IPS-18a (cell line): ENCODE data around the gene HSPA4.

Experiments
- H3K27ac ChIP-seq: one replicate; pipeline ENCODE4 v1.5.1; 2013; ENCODE audit warnings: low read length
- H3K27me3 ChIP-seq: one replicate; pipeline ENCODE4 v1.6.1; 2013; ENCODE audit warnings: mild to moderate bottlenecking, low read length; ENCODE audit not compliant: control insufficient read depth, insufficient read depth
- H3K36me3 ChIP-seq: one replicate; pipeline ENCODE4 v1.6.1; 2013; ENCODE audit warnings: low read depth, low read length; ENCODE audit not compliant: control insufficient read depth
- H3K4me1 ChIP-seq: one replicate; pipeline ENCODE4 v1.6.1; 2013; ENCODE audit warnings: low read depth, low read length; ENCODE audit not compliant: control insufficient read depth
- H3K4me3 ChIP-seq: one replicate; pipeline ENCODE4 v1.5.1; 2013; ENCODE audit warnings: low read length
- H3K9ac ChIP-seq: one replicate; pipeline ENCODE4 v1.6.1; 2013; ENCODE audit warnings: mild to moderate bottlenecking, low read length, moderate library complexity
- H3K9me3 ChIP-seq: one replicate; pipeline ENCODE4 v1.6.1; 2013; ENCODE audit warnings: low read depth, low read length; ENCODE audit not compliant: control insufficient read depth

HSPA4 gene

DNA sequence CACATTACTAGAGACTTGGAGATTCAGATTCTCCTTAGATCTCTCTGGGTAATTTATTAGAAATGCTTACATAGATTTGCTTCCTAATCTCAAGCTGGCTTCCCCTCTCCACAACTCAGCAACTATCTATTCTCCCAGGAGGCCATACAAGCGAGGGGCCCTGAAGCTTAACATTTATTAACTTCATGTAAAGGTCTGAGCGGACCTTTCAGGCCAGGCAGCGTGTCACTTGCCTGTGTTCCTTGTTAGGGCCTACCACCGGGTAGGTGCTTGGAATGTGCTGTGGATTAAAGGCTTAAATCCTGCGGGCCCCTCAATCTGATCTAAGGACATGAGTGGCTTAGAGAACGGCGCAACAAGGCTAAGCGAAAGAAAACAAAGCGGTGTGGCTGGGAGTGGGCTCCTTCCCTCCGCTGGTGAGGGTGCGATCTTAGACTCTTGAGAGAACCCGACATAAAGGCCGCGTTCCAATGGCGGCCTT, 712 bp upstream of the HSPA4 start:
- H3K9ac ChIP-seq, result peak overlapping the region; percentile 100
- peak overlapping the region; percentile 99 for H3K27ac ChIP-seq
- peak overlapping the region; percentile 96 for H3K4me3 ChIP-seq
- peaks cover 16% of the 10 kb centered on the region for H3K4me1 ChIP-seq
- H3K36me3 ChIP-seq, result no peaks in the 10 kb centered on the region
- H3K9me3 ChIP-seq, result no peaks in the 10 kb centered on the region
- H3K27me3 ChIP-seq, result no peaks in the 10 kb centered on the region

DNA sequence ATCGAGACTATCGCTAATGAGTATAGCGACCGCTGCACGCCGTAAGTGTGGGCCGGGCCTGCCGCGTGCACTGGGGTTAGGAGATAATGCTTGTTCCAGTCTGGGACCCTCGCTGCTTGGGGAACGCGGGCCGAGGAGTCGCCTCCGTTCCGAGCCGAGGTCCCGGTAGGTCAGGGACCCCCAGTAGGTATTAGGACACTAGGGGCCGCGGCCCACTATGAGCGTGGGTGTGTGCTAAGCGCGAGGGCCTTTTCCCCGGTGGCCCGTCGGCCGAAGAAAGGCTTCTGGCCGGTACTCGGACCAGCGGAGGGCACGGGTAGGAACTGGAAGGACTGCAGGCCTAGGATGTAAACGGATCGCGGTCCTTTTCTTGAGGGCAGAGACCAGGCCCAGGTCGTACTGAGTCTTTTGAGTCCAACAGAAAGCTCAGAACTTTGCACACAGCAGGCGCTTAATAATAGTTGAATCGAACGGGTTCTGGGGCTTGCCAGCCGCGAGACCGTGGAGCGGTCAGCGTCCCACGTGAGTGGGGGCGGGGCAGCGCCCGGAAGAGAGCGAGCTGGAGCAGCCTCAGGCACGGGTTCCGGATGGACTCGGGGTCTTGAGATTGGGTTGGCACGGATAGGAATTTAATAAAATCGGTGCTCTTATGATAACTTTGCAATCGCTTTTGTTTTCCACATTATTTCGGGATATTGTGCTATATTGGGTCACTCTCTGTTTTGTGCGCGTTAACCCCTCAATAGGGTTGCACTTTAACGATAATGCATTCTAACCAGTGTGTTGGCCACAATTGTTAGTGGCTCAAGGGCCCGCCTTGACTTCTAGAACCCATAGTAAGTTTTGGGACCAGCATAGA, 733 bp downstream of the HSPA4 start:
- H3K27me3 ChIP-seq, result no peaks in the 10 kb centered on the region
- peak overlapping the region; percentile 94 for H3K27ac ChIP-seq
- no peaks in the 10 kb centered on the region for H3K36me3 ChIP-seq
- peak overlapping the region; percentile 100 for H3K9ac ChIP-seq
- H3K9me3 ChIP-seq, result no peaks in the 10 kb centered on the region
- peaks cover 16% of the 10 kb centered on the region for H3K4me1 ChIP-seq
- peak overlapping the region; percentile 96 for H3K4me3 ChIP-seq

GRCh38 chr5:133053448-133053847, 1.6 kb downstream of the HSPA4 start:
- Histone ChIP-seq H3K27ac (no peak overlapping the region), H3K36me3 (no peaks in the 10 kb centered on the region), H3K4me3 (peak overlapping the region; percentile 96), H3K27me3 (no peaks in the 10 kb centered on the region), H3K9me3 (no peaks in the 10 kb centered on the region), H3K4me1 (peaks cover 16% of the 10 kb centered on the region), H3K9ac (peak overlapping the region; percentile 100)

DNA sequence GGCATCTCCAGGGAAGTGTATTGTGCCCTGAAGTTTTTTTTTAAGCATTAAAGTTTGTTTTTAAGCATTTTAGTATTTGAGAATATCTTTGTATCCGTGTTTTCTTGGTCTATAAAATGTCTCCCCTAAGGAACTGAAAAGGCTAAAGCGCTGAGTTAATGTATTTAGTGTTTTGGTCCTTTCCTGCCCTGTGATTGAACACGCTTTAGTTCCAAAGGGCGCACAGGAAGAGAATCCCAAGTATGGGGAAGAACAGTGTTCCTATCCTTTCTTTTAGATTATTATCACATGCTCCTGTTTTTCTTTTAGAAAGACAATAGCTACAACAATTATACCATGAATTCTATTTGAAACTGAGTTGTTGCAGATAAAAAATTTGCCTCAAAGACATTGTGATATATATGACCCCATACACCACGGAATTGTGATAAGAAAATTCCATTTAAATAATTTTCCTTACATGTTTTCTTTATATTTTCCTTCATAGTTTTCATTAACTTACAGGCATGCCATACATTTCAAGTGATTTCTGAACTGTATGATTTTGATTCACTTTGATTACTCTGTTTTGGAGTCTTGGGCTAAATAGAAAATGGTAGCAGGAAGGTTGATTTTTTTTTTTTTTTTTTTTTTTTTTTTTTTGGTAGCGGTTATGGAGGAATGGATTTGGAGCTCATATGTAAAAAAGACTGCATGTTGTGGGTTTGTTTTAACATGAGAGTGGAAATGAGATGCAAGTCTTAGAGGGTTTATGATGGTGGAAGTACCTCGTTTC, 3.1 kb downstream of the HSPA4 start:
- Histone ChIP-seq H3K27me3 (no peaks in the 10 kb centered on the region), H3K4me1 (peaks cover 9% of the 10 kb centered on the region), H3K9me3 (no peaks in the 10 kb centered on the region), H3K27ac (no peak overlapping the region), H3K9ac (no peak overlapping the region), H3K4me3 (no peak overlapping the region), H3K36me3 (no peaks in the 10 kb centered on the region)

GRCh38 chr5:133056891-133057290, 5.1 kb downstream of the HSPA4 start:
- H3K27me3 ChIP-seq, result no peaks in the 10 kb centered on the region
- no peak overlapping the region for H3K9ac ChIP-seq
- no peaks in the 10 kb centered on the region for H3K4me1 ChIP-seq
- no peak overlapping the region for H3K4me3 ChIP-seq
- H3K27ac ChIP-seq, result no peak overlapping the region
- no peaks in the 10 kb centered on the region for H3K36me3 ChIP-seq
- no peaks in the 10 kb centered on the region for H3K9me3 ChIP-seq

DNA sequence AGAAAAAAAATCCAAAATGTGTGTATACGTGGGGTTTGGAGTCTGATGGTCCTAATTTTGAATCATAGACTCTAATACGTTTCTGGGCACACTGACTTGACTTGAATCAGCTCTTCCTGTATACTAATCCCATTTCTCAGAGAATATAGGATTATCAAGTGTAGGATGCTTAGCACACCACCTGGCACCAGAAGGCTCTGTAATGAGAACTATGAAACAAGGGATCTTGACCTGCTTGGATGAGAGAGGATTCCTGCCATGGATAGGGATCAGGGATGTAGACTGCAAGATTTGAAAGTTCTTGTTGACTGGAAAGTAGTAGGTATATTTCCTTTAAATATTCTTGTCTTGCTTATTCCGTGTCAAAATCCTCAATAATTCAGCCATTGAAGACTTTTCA, 7.8 kb downstream of the HSPA4 start:
- no peak overlapping the region for H3K27ac ChIP-seq
- H3K27me3 ChIP-seq, result no peaks in the 10 kb centered on the region
- H3K4me1 ChIP-seq, result peaks cover 6% of the 10 kb centered on the region
- peaks cover 3% of the 10 kb centered on the region for H3K36me3 ChIP-seq
- no peaks in the 10 kb centered on the region for H3K9me3 ChIP-seq
- H3K4me3 ChIP-seq, result no peak overlapping the region
- no peak overlapping the region for H3K9ac ChIP-seq

- H3K9me3 ChIP-seq, result no peaks in the 10 kb centered on the region
- no peaks in the 10 kb centered on the region for H3K27me3 ChIP-seq
- peaks cover 6% of the 10 kb centered on the region for H3K4me1 ChIP-seq
- H3K27ac ChIP-seq, result no peak overlapping the region
- H3K4me3 ChIP-seq, result no peak overlapping the region
- peaks cover 28% of the 10 kb centered on the region for H3K36me3 ChIP-seq
- H3K9ac ChIP-seq, result no peak overlapping the region
Measured at GRCh38 chr5:133062276-133062675, 10.5 kb downstream of the HSPA4 start.

GRCh38 chr5:133063965-133064364, 12.2 kb downstream of the HSPA4 start:
- no peak overlapping the region for H3K9ac ChIP-seq
- peaks cover 42% of the 10 kb centered on the region for H3K36me3 ChIP-seq
- H3K27ac ChIP-seq, result no peak overlapping the region

GRCh38 chr5:133065471-133065870, 13.7 kb downstream of the HSPA4 start:
- Histone ChIP-seq H3K27ac (no peak overlapping the region), H3K36me3 (peaks cover 54% of the 10 kb centered on the region), H3K27me3 (no peaks in the 10 kb centered on the region), H3K4me3 (no peak overlapping the region), H3K9me3 (no peaks in the 10 kb centered on the region), H3K9ac (no peak overlapping the region), H3K4me1 (peaks cover 6% of the 10 kb centered on the region)

More at GRCh38 chr5:133063965-133064364, 12.2 kb downstream of the HSPA4 start:
- H3K4me1 ChIP-seq, result peaks cover 6% of the 10 kb centered on the region
- no peak overlapping the region for H3K4me3 ChIP-seq
- no peaks in the 10 kb centered on the region for H3K27me3 ChIP-seq
- H3K9me3 ChIP-seq, result no peaks in the 10 kb centered on the region

DNA sequence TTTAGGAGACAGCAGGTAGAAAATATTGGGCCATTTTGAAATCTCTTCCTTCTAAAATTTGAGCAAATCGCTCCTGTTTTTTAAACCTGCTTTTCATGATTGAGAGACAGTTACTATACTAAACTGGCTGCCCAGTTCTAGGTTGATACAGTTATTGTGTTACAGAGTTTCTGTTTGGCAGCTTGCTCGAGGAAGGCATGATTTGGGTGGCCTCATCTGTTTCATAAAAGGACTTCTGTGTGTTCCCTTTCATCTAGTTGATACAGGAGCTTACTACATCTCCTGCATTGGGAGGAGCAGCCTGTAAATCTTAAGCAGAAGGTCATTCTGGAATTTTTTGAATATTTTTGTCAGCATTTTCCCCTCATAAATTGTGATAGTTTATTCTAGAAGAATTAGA, 14.2 kb downstream of the HSPA4 start:
- H3K36me3 ChIP-seq, result peaks cover 59% of the 10 kb centered on the region
- H3K27me3 ChIP-seq, result no peaks in the 10 kb centered on the region
- no peak overlapping the region for H3K27ac ChIP-seq
- no peak overlapping the region for H3K4me3 ChIP-seq
- peaks cover 6% of the 10 kb centered on the region for H3K4me1 ChIP-seq
- H3K9me3 ChIP-seq, result no peaks in the 10 kb centered on the region
- no peak overlapping the region for H3K9ac ChIP-seq

GRCh38 chr5:133072021-133072420, 20.2 kb downstream of the HSPA4 start:
- peaks cover 85% of the 10 kb centered on the region for H3K36me3 ChIP-seq
- peaks cover 4% of the 10 kb centered on the region for H3K4me1 ChIP-seq
- H3K9ac ChIP-seq, result no peak overlapping the region
- no peak overlapping the region for H3K4me3 ChIP-seq
- H3K27me3 ChIP-seq, result no peaks in the 10 kb centered on the region
- H3K27ac ChIP-seq, result peak overlapping the region; percentile 6
- no peaks in the 10 kb centered on the region for H3K9me3 ChIP-seq
